C1 segment of cervical spinal cord (tissue), 14 donors: ENCODE data around the gene ARHGAP9.

Source experiments
- DNase-seq, 14 donors: peaks; one replicate each; lab custom pipeline; 2025; lab: John Stamatoyannopoulos, UW

The ARHGAP9 gene

DNA sequence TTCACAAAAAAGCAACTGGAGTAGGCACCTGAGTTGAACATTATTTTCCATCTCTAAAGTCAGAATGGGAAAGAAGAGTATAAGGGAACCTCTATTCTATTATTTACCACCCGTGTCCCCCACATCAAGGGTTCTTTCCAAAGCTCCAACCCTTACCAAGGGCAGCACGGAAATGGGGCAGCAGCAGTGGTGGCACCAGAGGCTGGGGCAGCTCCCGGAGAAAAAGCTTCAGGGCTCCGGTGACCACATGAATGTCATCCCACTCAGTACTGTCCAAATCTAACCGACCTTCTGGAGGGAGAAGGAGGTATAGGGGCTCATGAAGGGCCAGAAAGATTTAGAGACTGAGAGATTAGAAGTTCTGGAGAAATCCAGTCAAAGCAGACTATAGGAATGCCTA is 5.8 kb downstream of the ARHGAP9 start:
- DNase-seq, result no peak

DNA sequence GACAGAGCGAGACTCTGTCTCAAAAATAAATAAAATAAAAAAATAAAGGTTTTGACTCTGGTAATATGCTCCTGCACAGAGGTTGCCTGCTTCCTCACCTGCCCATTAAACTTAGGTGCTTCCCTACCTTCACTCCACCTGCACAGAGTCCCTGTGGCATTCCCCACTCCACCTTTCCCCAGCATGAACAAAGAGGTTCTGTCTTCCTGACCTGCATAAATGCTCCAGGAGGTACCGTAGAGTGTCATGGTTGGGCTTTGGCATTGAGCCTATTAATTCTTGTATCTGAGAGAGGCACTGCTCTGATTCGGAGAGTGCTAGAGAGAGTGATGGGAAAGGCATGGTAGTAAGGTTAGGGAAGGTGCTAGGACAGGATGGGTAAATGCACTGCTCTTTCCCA is 6.3 kb downstream of the ARHGAP9 start:
- peak in 1 of 14 donors; percentile 19 for DNase-seq

DNA sequence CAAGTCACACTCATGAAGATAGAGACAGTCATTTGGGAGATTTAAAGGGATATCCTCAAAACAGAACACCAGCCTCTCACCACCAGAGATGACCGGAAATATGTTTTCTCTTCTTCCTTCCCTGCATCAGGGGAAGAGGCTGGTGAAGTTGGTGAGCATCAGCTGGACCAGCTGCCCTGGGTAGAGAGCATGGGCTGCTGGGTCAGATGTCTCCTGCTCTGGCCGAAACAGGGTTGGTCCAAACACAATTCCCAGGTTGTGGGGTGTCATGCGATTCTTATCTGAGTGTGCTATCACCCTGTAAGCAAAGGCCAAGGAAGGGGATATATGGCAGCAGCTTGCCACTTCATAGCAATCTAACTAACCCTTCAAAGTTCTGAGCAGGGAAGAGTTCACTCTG is 7.3 kb downstream of the ARHGAP9 start:
- DNase-seq, result no peak

DNA sequence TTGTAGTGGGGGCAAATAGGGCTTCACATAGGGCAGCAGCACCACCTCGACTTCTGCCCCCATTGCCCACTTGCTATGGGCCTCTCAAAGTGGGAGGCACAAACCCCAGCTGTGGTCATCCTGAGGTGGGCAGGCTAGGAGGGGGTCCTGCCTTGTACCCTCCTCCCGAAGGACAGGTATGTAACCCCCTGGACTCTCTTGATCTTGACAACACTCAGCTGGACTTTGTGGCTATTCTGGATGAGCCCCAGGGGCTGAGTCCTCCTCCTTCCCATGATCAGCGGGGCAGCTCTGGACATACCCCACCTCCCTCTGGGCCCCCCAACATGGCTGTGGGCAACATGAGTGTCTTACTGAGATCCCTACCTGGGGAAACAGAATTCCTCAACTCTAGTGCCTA is 8.0 kb downstream of the ARHGAP9 start:
- DNase-seq, result no peak

GRCh38 chr12:57470970-57471656 is 8.6 kb downstream of the ARHGAP9 start:
- no peak for DNase-seq

- DNase-seq, result no peak
Observed at GRCh38 chr12:57470286-57470969, 9.2 kb downstream of the ARHGAP9 start.

DNA sequence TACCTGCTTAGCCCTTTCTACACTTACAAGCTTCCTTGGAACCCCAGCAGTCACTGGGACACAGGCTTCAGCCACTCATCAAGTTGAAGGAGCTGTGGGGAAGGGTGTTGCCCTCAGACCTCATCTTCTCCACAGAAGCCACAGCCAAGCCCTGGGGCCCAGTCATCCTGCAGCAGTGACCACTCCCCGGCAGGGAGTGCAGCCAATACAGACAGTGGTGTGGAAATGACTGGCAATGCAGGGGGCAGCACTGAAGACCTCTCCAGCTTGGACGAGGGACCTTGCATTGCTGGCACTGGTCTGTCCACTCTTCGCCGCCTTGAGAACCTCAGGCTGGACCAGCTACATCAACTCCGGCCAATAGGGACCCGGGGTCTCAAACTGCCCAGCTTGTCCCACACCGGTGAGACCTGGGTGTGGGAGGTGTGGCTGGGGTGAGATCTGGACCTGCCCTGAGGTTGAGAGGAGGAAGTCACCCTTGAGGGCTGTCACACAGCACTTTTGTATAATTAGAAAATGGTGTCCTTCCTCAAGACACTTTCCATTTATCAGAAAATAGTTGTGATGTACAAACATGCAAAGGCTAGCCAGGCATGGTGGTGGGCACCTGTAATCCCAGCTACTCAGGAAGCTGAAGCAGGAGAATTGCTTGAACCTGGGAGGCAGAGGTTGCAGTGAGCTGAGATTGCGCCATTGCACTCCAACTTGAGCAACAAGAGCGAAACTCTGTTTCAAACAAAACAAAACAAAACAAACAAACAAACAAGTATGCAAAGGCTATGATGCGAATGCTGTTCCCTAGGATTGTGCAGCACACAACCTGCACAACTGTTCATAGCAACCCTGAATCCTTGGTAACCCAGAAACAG is 10.1 kb downstream of the ARHGAP9 start:
- no peak for DNase-seq

- no peak for DNase-seq
Observed at GRCh38 chr12:57467915-57468314, 11.8 kb downstream of the ARHGAP9 start.

GRCh38 chr12:57467212-57467874 is 12.3 kb downstream of the ARHGAP9 start:
- DNase-seq, result no peak

- no peak for DNase-seq
Observed at GRCh38 chr12:57465747-57466505, 13.7 kb downstream of the ARHGAP9 start.

GRCh38 chr12:57465030-57465746 is 14.5 kb downstream of the ARHGAP9 start:
- no peak for DNase-seq

- DNase-seq, result no peak
Observed at GRCh38 chr12:57464569-57464968, 15.1 kb downstream of the ARHGAP9 start.

DNA sequence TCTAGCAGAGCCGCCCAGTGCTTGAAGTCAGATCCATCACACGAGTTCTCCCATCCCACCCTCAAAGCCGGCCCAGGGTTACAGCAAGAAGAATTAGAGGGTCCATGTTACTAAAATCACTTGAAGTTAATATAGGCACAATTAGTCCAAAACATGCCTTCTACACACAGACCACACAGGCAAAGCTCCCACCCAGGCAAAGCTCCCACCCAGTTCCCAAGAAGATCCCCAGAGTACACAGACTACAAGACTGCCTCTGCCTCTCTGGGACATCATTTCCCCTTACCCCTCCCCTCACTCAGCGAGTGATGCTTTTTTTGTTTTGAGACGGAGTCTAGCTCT is 16.8 kb downstream of the ARHGAP9 start:
- no peak for DNase-seq

DNA sequence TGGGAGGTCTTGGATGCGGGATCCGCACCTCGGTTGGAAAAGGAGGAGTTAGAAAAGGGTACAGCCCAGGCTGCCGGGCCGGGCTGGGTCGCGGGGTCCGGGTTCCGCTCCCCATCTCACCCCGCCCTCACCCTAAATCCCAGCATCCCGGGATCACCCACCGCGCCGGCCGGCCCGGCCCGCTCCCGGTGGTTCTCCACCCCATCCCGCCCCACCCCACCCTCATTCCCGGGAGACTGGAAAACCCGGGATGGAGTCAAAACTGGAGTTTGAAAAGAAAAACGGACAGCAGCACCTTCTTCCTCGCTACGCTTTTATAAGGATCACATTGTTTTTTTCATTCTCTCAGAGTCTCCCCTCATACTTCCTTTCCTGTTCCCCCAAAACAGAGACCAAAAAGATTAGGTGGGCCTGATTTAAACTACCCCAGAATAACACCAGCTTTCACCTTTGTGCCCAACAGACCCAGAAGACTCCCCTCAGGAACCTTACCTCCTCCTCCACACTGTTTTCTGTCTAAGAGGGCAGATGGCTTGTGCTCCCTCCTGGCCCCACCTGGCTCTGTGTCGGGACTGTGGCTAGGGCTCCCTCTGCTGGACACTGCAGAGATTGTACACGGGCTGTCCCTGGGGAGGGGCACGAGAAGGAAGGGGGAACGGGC is 17.3 kb downstream of the ARHGAP9 start:
- peak; percentile 27 to 84 (median 64) for DNase-seq

GRCh38 chr12:57461917-57462250 is 17.8 kb downstream of the ARHGAP9 start:
- DNase-seq, result no peak

GRCh38 chr12:57461276-57461916 is 18.3 kb downstream of the ARHGAP9 start:
- DNase-seq, result peak in 10 of 14 donors; percentile 14 to 53 (median 21)

- peak in 1 of 14 donors; percentile 8 for DNase-seq
Observed at GRCh38 chr12:57460841-57461275, 18.8 kb downstream of the ARHGAP9 start.

- DNase-seq, result no peak
Observed at GRCh38 chr12:57460468-57460784, 19.2 kb downstream of the ARHGAP9 start.

DNA sequence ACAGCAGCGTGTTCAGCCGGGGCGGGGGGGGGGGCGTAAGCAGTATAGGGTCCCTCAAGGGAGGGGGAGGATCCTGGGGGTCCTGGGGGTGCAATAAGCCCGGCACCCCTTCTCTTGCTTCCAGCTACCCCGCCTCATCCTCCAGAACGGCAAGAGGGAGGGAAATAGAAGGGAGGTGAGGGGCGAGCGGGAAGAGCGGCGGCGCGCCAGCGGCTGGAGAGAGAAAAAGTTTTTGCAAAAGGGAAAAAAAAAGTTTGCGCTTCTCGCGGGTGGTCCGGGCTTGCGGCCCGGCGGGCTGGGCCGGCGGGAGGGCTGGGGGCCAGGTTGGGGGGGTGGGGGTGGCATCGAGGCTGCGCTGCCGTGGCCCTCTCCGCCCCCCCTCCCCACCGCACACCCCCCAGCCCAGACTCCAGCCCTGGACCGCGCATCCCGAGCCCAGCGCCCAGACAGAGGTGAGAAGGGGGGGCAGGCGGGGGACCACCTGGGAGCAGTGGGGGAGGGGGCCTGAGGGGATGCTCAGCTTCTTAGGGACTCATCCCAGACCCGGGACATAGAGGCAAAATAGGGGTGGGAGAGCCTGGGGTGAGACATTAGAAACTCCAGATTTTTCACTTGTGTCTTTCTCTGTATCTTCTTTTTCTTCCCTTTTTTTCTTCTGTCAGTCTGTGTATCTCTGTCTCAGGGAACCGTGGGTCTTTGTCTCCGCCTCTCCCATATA is 19.8 kb downstream of the ARHGAP9 start, which contains the start of gene GLI1:
GLI1 (plus strand) TSS at position 36 of the 718 bp plus-strand sequence. CDS start 3,907 bp downstream, outside the sequence.
- peak in 1 of 14 donors; percentile 52 for DNase-seq
